Measurements from ENCODE around the gene KRTAP10-2.

The KRTAP10-2 gene

DNA sequence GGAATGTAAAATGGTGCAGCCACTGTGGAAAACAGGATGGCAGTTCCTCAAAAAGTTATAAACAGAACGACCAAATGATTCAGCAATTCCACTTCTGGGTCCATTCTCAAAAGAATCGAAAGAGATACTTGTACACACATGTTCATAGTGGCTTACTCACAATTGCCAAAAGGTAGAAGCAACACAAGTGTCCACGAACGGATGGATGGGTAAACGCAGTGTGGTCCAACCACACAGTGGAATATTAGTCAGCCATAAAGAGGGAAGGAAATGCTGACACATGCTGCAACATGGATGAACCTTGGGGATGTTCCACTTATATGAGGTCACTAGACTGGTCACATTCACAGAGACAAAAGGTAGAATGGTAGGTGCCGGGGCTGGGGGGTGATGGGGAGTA is 16.6 kb downstream of the KRTAP10-2 start:
- no peak overlapping the region for H3K4me3 ChIP-seq (ENCODE audit: low read depth, low read length)
- DNase-seq (ENCODE audit: low read depth) = no peak
- TF ChIP-seq, protein P1, sequence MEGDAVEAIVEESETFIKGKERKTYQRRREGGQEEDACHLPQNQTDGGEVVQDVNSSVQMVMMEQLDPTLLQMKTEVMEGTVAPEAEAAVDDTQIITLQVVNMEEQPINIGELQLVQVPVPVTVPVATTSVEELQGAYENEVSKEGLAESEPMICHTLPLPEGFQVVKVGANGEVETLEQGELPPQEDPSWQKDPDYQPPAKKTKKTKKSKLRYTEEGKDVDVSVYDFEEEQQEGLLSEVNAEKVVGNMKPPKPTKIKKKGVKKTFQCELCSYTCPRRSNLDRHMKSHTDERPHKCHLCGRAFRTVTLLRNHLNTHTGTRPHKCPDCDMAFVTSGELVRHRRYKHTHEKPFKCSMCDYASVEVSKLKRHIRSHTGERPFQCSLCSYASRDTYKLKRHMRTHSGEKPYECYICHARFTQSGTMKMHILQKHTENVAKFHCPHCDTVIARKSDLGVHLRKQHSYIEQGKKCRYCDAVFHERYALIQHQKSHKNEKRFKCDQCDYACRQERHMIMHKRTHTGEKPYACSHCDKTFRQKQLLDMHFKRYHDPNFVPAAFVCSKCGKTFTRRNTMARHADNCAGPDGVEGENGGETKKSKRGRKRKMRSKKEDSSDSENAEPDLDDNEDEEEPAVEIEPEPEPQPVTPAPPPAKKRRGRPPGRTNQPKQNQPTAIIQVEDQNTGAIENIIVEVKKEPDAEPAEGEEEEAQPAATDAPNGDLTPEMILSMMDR (IDR thresholded peaks at IDR 0.05; ENCODE audit: low read depth, low read length, missing control alignments) = no peak

DNA sequence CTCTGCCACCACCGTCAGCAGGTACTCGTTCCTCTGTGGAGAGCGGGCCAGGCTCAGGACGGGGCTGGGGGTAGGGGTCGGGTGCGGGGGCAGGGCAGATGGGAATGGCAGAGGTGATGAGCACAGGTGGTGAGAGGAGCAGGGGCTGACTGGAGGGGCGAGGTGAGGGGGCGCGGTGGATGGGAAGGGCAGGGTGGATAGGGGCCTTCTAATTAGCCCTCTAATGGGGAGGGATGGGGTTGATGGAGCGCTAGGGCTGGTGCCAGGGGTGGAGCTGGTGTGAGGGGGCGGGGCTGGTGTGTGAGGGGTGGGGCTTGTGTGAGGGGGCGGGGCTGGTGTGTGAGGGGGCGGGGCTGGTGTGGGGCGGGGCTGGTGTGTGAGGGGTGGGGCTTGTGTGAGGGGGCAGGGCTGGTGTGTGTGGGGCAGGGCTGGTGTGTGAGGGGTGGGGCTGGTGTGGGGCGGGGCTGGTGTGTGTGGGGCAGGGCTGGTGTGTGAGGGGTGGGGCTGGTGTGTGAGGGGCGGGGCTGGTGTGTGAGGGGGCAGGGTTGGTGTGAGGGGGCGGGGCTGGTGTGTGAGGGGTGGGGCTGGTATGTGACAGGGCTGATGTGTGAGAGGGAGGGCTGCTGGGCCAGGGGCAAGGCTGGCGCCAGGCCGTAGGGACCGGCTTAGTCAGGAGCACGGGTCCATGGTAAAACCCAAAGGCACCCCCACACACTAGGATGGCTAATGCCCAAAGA is 17.2 kb downstream of the KRTAP10-2 start:
- TF ChIP-seq, protein P1 (IDR thresholded peaks at IDR 0.05; ENCODE audit: low read depth, low read length, missing control alignments) = no peak
- no peak for DNase-seq (ENCODE audit: low read depth)

DNA sequence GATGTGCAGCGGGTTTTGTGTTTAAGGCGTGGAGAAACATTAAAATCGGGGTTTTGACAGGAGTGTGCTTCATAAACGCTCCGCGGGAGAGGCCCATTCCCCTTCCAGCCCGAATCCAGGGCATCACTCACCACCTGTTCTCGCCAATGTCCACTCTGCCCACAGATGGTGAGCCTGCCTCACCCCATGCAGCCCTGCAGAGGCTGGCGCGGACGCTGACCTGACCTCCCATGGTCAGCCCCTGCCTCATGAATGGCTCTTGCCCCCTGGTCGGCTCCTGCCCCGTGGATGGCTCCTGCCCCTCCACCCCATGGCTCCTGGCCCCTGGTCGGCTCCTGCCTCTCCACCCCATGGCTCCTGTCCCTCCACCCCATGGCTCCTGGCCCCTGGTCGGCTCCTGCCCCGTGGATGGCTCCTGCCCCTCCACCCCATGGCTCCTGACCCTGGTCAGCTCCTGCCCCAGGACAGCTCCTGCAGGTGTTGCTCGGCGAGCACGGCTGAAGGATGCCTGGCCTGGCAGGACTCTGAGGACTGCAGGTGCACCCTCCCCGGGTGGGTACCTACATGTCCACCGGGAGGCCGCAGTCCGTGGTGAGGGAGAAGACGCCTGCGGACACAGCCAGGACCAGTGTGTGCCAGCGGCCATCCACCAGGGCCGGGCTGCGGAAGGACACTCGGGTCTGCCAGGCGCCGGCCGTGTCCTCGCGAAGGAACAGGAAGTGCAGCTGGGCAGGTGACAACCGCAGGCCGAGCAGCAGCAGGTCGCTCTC is 18.0 kb downstream of the KRTAP10-2 start:
- no peak for DNase-seq (ENCODE audit: low read depth)
- no peak overlapping the region for H3K4me3 ChIP-seq (ENCODE audit: low read depth, low read length)
- TF ChIP-seq, protein P1 (IDR thresholded peaks at IDR 0.05; ENCODE audit: low read depth, low read length, missing control alignments) = no peak

More for the DNA sequence above, 17.2 kb downstream of the KRTAP10-2 start:
- H3K4me3 ChIP-seq (ENCODE audit: low read depth, low read length) = no peak overlapping the region

DNA sequence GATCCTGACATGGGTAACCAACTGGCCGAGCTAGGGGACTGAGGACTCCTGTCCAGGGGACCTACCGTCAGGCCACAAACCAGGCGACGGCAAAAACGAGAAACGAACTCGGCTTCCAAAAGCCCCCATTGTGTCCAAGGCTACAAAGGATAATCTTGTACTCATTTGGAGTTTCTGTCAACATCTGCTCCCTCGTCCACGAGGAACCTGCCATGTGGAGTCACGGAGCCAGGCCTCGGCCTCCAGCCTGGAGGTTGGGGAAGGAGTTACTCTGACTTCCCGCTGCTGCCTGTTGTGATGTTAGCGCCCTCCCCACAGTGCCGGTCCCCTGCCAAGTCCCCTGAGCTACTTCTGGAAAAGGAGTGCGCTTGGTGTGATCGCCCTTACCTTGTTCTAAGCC is 18.6 kb downstream of the KRTAP10-2 start:
- DNase-seq (ENCODE audit: low read depth) = no peak
- TF ChIP-seq, protein P1 (IDR thresholded peaks at IDR 0.05; ENCODE audit: low read depth, low read length, missing control alignments) = no peak
- no peak overlapping the region for H3K4me3 ChIP-seq (ENCODE audit: low read depth, low read length)

DNA sequence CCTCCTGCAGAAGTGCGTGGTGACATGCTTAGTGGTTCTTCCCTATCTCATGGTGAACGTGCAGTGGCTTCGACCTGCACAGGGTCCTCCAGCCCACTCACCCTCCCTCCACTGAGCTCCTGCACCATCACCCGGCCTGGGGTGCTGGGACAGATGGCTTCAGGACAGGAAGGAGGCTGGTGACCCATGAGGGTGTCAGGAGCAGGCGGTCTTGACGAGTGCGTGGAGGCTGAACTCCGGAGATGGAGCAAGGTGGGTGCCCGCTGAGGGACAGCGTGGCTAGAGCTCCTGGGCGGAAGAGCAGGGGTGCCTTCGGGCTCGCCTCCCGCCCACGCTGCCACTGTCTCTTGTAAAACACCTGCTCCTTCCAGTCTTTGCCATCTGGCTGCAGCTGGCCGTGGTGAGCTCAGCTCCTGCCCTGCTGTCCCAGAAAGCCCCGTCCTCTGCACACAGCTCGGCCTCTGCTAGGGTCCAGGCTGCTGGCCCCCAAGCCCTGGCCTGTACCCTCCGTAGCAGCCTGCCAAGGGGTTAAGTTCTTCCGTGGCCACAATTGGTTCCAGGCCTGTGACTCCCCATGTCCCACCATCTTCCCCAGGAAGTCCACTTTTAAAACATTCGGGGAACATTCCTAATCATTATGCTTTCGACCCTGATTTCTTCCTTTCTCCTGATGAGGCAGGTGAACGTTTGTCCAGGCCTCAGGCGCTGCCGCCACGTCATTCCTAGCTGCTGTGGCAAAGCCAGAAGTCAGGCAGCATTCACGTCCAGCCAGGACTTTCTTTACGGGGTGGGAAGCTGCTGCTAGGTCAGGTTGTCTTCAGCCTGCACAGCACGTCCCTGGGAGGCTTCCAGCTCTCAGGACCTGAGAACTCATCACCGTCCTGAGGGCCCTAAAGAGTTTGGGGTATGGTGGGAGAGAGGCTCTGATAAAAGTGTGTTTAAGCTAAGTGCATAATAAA is 19.4 kb downstream of the KRTAP10-2 start:
- no peak for DNase-seq (ENCODE audit: low read depth)
- no peak overlapping the region for H3K4me3 ChIP-seq (ENCODE audit: low read depth, low read length)
- TF ChIP-seq, protein P1 (IDR thresholded peaks at IDR 0.05; ENCODE audit: low read depth, low read length, missing control alignments) = no peak

DNA sequence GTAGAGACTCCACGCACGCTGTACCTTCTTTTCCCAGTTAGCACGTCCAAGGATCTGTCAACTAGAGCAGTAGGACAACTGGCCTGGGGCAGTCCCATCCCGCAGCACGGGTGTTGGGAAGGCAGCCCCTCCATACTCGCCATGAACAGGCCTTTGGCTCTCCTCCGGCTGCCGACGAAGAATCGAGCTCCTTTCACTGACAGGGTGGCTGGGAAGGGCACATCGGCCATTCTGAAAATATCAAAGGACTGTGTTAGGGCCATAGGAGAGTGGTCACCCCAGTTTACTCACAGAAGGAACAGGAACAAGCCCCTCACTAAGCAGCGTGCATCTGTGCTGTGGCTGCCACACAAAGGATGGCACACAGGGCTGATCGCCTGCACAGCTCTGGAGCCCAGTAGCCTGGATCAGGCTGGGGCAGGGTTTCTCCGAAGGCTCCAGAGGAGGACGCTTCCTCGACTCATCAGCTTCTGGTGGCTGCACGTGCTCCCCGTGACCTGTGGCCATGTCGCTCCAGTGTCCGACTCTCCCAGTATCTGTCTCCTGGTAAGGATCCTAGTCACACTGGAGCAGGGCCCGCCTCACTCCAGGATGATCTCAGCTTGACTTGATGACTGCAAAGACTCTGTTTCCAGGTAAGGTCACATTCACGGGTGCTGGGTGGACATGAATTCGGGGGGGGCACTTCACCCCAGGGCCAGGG is 20.3 kb downstream of the KRTAP10-2 start:
- no peak for DNase-seq (ENCODE audit: low read depth)
- TF ChIP-seq, protein P1 (IDR thresholded peaks at IDR 0.05; ENCODE audit: low read depth, low read length, missing control alignments) = no peak
- H3K4me3 ChIP-seq (ENCODE audit: low read depth, low read length) = no peak overlapping the region
